HG03108 (cell line): Measurements from ENCODE around the gene MTA2.
"Not testable (repeated sequence)": the region's sequence is repeated elsewhere in the genome, so short reads cannot be mapped to it uniquely, and the experiment has no call there.

Experiments
- ATAC-seq: cut with Tn5 transposase; IDR thresholded peaks from one replicate; pipeline ENCODE4 v1.9.1; 2021; ENCODE audit warnings: moderate library complexity; ENCODE audit not compliant: unreplicated experiment

MTA2 gene

GRCh38 chr11:62592989-62593421 lies 8.7 kb downstream of the MTA2 start:
- ATAC-seq = no peak

DNA sequence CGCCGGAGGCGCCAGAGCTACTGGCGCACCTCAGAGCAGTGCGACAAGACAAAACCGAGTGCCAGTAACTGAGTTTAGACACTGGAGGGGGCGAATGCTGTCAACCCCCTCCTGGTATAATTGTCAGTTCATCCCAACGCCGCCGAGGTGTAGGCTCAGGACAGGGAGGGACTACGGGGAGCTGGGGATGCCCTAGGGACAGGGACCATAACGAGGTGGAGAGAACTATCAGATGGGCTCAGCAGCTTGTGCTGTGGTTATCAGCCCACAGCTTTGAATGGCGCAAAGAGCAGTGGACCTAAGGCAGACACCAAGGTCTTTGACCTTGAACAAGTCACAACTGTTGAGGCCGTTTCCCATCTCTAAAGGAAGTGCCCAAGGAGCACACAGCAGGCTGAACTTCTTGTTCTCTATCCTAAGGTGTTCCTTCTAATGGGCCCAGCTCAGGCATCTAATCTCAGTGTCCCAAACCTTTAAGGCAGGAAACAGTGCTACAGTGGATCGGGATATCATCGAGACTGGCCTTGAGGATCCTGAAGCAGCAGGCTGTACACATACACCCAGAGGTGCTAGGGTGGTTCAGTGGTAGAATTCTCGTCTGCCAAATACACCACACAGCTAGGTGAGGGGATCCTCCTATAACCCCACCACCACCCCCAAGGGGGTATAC lies 9.4 kb downstream of the MTA2 start:
- ATAC-seq = no peak

DNA sequence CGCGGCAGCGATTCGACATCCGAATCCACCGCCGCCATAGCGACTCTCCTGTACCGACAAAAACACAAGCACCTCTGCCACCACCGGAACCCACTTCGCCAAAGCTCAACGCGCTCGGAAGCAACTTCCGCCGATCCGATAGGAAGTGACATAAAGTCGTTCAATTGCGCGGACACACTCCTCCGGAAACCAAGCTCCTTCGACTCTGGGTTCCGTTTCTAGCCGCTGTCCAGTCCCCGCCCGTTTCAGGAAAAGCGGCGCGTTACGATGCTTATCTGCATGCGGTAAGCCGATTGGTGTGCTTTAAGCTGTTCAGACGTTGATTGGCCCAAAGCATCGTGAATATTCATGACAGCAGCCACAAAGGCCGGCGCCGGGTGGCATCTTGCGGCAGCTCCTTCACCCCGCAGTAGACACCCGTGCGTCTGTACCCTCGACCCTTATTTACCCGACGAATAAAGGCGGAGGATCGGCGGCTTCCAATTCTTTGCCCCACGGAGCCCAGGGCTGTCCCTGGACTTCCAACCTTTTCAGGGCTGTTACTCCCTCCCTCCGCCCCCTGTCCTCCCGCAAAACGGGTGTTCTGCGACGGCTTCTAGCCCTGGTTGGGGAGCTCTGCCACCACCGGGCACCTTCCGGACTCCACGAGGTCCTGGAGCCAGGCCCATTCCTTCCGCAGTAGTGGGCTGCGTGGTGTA lies 10.1 kb downstream of the MTA2 start, which contains the start of gene TUT1:
Gene TUT1, minus strand, starts transcription at position 76 of the 698 bp plus-strand sequence. Its CDS starts 38 bp downstream, at position 38.
- peak; percentile 84 for ATAC-seq

GRCh38 chr11:62588966-62589637 lies 12.6 kb downstream of the MTA2 start:
- ATAC-seq = no peak

- not testable (repeated sequence) for ATAC-seq
Measured at GRCh38 chr11:62585356-62585755, 16.3 kb downstream of the MTA2 start.

- ATAC-seq = not testable (repeated sequence)
Measured at GRCh38 chr11:62581735-62582134, 19.9 kb downstream of the MTA2 start.

DNA sequence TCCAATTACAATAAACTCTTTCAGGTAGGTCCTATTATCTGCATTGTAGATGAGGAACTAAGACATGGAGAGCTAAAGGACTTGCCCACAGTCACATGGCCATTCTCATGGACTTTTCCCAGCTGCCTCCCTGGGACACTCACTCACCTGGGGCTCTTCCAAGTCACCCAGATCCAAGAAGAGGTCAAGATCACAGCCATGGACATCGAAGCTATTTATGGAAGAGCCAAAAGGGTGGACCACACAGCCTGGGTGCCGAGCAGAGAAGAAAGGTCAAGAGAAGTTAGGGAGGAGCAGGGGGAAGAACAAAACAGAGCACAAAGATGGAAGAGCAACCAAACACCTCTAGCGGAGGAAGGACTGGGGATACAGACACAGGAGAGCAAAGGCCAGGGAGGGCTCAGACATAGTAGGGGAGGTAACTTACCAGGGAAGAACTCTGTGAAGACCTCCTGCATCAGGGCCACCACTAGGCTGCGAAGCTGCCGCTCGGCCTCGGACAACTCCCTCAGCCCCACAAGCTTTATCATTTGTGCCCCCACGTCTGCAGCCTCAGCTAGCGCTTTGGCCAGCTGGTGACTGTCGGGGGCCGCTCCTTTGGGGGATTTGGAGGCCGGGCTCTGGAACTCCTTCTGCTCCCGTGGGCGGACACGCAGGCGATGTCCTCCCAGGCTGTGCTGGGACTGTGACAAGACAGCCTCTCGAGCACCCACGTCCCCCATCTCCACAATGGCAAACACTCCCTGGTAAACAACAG lies 20.5 kb downstream of the MTA2 start:
- no peak for ATAC-seq

DNA sequence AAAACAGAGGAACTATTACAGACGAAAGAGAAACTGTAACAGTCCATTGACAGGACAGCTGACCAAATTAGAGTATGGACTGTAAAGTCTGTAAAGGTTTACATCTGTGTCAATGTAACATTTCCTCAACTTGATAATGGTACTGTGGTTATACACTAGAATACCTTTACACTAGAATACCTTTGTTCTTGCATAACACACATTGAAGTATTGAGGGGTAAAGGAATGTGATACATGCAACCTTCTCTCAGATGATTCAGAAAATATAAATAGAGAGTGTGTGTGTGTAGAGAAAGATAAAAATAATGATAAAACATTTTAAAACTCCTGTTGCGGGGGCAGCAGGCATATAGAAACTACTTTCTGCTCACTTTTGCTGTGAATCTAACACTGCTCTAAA lies 22.4 kb downstream of the MTA2 start:
- ATAC-seq = no peak

DNA sequence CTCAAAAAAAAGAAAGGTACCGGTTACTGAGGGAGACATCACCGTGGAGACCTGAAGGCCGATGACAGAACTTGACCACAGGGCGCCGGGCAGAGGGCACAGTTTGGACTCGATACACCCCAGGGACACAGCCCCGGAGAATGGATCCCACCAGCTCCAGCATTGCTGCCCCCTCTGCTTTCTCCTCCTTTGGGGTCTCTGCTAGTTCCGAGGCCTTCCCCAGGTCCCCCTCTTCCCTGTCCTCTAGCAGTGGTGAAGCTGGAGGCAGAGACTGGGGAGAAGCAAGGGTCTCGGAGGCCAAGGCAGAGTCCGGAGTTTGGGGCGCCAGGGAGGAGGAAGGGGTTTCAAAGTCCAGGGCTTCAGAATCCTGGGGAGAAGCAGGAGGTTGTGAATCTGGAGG lies 23.1 kb downstream of the MTA2 start:
- ATAC-seq = no peak

DNA sequence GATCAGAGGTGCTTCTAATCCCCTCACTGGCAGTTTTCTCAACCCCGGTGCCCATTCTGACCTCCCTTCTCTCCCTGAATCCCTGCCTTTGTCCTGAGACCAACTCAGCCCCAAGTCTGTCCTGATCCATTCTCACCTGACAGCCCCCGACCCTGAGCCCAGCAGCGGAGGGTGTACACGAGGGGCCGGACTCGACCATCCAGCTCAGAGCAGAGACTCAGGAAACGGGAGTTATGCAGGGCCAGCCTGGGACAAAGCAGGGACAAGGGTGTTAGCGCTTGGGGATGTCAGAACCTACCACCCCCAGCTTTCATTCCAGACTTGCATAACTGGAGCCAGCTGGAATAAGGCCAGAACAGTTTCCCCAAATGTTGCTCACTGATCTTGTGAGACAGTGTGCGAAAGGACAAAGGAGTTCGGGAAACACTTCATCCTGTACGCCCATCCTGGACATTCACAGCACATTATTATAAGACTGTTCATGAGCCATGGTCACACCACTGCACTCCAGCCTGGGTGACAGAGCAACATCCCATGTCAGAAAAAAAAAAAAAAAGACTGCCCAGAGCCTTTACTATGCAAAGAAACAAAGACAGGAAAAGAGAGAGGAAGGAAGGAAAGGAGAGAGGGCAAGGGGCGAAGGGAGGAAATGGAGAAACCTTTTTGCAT lies 24.5 kb downstream of the MTA2 start:
- no peak for ATAC-seq

DNA sequence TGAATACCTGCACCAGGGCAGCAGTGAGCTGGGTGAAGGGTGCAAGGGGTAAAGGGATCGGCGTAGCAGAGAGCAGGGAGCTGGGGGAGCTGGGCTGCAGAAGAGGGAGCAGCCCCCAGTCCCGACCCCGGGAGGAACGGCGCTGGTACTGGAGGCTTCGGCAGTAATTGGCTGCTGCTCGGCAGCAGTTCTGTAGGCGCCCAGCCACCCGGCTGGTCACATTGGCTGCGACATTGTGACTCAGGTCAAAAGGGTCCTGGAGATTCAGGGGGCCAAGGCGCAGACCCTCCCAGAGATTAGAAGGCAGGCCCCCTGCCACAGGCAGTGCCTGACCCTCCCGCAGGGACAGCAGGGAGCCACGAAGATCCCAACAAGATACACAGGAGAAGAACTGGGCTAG lies 25.8 kb downstream of the MTA2 start:
- ATAC-seq = no peak

DNA sequence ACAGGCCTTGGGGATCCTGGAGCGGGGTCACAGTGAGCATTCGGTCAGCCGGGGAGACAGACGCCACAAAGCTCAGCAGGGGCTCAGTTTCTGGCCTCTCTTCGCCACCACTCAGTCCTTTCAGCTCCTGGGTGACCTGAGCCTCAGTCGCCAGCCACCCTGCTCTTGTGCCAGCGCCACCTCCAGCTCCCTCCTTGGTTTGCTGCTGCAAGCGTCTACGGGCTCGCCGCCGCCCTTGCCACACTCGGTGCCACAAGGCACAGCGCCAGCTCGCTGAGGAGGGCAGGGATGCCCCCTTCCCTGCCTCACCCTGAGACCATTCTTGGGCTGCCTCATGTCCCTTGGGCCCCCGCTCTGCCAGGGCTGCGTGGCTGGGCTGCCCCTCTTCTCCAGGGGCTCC lies 26.5 kb downstream of the MTA2 start:
- ATAC-seq = no peak

- ATAC-seq = no peak
Measured at GRCh38 chr11:62574363-62575071, 27.1 kb downstream of the MTA2 start.

GRCh38 chr11:62573592-62574362 lies 27.9 kb downstream of the MTA2 start, which contains the start of gene EEF1G:
TSS of gene EEF1G (minus strand) at chr11:62573891. CDS start at chr11:62573842, 49 bp downstream.
- peak; percentile 84 for ATAC-seq

- no peak for ATAC-seq
Measured at GRCh38 chr11:62573006-62573591, 28.6 kb downstream of the MTA2 start.

- no peak for ATAC-seq
Measured at GRCh38 chr11:62572431-62572830, 29.2 kb downstream of the MTA2 start.

DNA sequence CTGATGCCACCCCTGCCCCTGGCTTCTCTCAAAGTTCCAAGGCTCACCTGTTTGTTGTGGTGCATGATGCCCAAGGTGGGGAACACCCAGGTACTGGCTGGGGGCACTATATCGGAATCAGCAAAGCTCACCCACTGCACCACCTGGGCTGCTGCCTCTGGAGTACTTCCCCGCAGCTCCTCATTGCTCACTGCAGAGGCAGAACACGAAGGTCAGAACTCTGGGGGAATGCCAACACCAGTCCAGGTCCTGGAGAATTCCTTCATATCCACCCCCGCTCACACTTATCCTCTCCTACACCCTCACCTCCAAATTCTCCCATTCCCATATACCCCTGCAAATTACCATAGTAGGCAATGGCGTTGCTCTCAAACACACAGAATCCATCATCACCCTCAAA lies 30.2 kb downstream of the MTA2 start:
- ATAC-seq = not testable (repeated sequence)

DNA sequence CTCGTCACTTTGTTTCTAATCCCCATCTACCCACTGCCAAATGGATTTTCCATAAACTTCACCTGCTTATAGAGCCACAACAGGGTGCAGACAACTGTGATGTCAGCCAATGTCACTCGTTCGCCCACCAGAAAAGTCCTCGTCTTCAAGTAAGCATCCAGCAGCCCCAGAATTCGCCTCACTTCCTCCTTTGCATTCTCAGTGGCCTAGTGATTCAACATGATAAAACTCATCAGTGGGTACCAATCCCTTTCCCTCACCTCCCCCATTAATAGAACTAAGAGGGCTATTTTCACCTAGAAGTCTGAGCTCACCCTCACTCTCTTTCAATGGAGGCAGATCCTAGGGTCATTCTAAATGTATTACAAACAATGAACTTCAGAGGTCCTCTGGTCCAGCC lies 30.8 kb downstream of the MTA2 start:
- not testable (repeated sequence) for ATAC-seq

DNA sequence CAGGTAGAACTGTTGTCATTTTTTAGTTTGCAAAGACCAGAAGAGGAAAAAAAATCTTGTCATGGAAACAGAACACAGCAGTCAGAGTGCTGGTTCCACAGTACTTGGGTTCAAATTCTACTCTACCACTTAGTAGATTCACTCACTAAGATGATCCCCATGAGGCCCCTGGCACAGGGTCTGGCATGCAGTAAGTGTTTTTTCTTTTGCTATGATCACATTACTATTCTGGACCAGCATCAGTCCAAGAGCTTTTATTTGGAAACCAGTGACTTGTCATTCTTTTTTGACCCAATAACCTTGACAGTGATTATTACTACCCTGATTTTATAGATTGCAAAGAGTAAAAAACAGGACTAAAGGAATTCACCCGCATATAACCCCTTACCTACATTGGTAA lies 32.1 kb downstream of the MTA2 start:
- ATAC-seq = no peak
